Heart right ventricle (tissue), 16 donors: ENCODE measurements around the gene DTX1. TPM values are rescaled to one million over a fixed set of nuclear protein-coding genes. Genes with fewer than 3 reads are reported as not detected.

Experiments used
- ATAC-seq, 8 donors: fragments of 200-7000 bp; cut with Tn5 transposase; one replicate each; pipeline ENCODE4 v1.9.1; 2020; ENCODE audit warnings: mild to moderate bottlenecking in 8 of 8, moderate library complexity in 8 of 8, moderate number of reproducible peaks in 1 of 8
- DNase-seq, 2 donors: peaks; one replicate each; pipeline ENCODE4 v3.0.0-alpha.2; 2020
- H3K27ac ChIP-seq, 10 donors: fragments of 200-600 bp; sonication (generic) in 2 of 10; one replicate each; pipeline versions ENCODE4 v1.5.0 to v1.8.0; 2020 to 2022; ENCODE audit warnings: mild to moderate bottlenecking in 3 of 10
- H3K27me3 ChIP-seq, 7 donors: fragments of 200-600 bp; one replicate each; pipeline ENCODE4 v1.8.0; 2021 to 2022; ENCODE audit warnings: mild to moderate bottlenecking in 2 of 7
- H3K36me3 ChIP-seq, 9 donors: fragments of 200-600 bp; sonication (generic) in 1 of 9; one replicate each; pipeline versions ENCODE4 v1.5.0 to v1.8.0; 2020 to 2022; ENCODE audit warnings: mild to moderate bottlenecking in 2 of 9
- H3K4me1 ChIP-seq, 9 donors: fragments of 200-600 bp; sonication (generic) in 1 of 9; one replicate each; pipeline versions ENCODE4 v1.5.0 to v1.8.0; 2020 to 2022; ENCODE audit warnings: mild to moderate bottlenecking in 4 of 9
- H3K4me3 ChIP-seq, 10 donors: fragments of 200-600 bp; sonication (generic) in 2 of 10; one replicate each; pipeline versions ENCODE4 v1.5.0 to v1.8.0; 2020 to 2022; ENCODE audit warnings: mild to moderate bottlenecking in 7 of 10, moderate library complexity in 2 of 10
- H3K9me3 ChIP-seq, 11 donors: fragments of 200-600 bp in 10 of 11; sonication (generic) in 2 of 11; one replicate each; pipeline versions ENCODE4 v1.5.0 to v1.8.0; 2013 to 2022; ENCODE audit warnings: mild to moderate bottlenecking in 2 of 11, control low read depth in 1 of 11, moderate library complexity in 1 of 11
- WGBS, 2 donors: extraction: QIAGEN DNeasy Blood & Tissue Kit; methylation state at CpG; one replicate each; pipeline ENCODE4 v1.1.7; 2013; ENCODE audit warnings: inconsistent platforms in 1 of 2; 5-methylcytosine and 5-hydroxymethylcytosine counted together
- intact Hi-C, 10 donors: fragments of 100-400 bp; cut with DNase I; formaldehyde crosslinking; loops; one replicate each; pipeline versions ENCODE4 v1.11.1 to v1.14.2; 2022
- polyA plus RNA-seq, 2 donors: library from polyadenylated mRNA; stranded (reverse); fragments of 200-250 nt; gene quantifications; one replicate each; pipeline ENCODE4 v1.2.3, GENCODE V29; 2013
- total RNA-seq, 10 donors: library from RNA; stranded (reverse); fragmentation: NEBNext Ultra II Directional in 3 of 10; extraction: Animal tissue kit (Norgen Biotek cat#: 25700) in 3 of 10; gene quantifications; one replicate each; pipeline versions ENCODE4 v1.2.1 to v1.2.4, GENCODE V29; 2021 to 2023
- TF ChIP-seq, protein P1 (sequence below), 9 donors: fragments of 200-600 bp; sonication (generic) in 2 of 9; IDR thresholded peaks; one replicate each; pipeline versions ENCODE4 v1.5.0 to v1.8.0; 2021 to 2022; ENCODE audit warnings: antibody characterized with exemption in 9 of 9, mild to moderate bottlenecking in 5 of 9, moderate library complexity in 1 of 9
- donor health status: Arrhythmogenic right ventricular cardiomyopathy.
- donor health status: ischemic (EF 13 %, LVEDD 7.1; RV severe dilation, severe dysfunction).
- donor health status: healthy with polysubstance abuse.
- donor health status: DM: no; HTN: yes; CAD: no.
- donor health status: DM: no; HTN: no; CAD: no.
- donor health status: ischemic (EF 25% LVEDD 6.9; RV normal size, moderate dysfunction).
- donor health status: ischemic (EF 25% LVEDD 5.7; RV mildly dilated, moderate dysfunction).
- donor health status: healthy.
- donor health status: DM: yes; HTN: yes; CAD: no.
- donor health status: Ischemic cardiomyopathy.
- donor health status: ischemic (EF 35%, LVEDD 5.7; RV mildly dilated, moderate dysfunction).
- donor health status: nonischemic (EF 11% LVEDD 7.7; RV severe dilation, severe dysfunction).
- donor health status: DM: yes; HTN: yes; CAD: no.
- donor health status: PGD.
- donor health status: ischemic (EF 29% LVEDD 5.4; RV normal size, mild dysfunction).
- donor health status: nonischemic (EF 23%, LVEDD 6.1; RV moderate dilation, normal function).

Gene DTX1
- total and polyA plus RNA-seq, 12 donors = 0.94 to 6.4 (median 1.5) TPM

GRCh38 chr12:113133666-113134065 lies 77.1 kb downstream of the DTX1 start:
- 59 to 70% methylated on average over 3 of the region's 3 CpGs for WGBS, 2 donors
- DNase-seq = no peak
- Histone ChIP-seq H3K36me3 (no peaks in the 10 kb centered on the region), H3K4me3 (no peak overlapping the region), H3K27me3 (peaks cover 0 to 91% (median 62%) of the 10 kb centered on the region in 7 donors), H3K9me3 (no peaks in the 10 kb centered on the region), H3K27ac (no peak overlapping the region), H3K4me1 (peaks cover 0 to 10% (median 0%) of the 10 kb centered on the region in 9 donors)
- TF ChIP-seq, protein P1, sequence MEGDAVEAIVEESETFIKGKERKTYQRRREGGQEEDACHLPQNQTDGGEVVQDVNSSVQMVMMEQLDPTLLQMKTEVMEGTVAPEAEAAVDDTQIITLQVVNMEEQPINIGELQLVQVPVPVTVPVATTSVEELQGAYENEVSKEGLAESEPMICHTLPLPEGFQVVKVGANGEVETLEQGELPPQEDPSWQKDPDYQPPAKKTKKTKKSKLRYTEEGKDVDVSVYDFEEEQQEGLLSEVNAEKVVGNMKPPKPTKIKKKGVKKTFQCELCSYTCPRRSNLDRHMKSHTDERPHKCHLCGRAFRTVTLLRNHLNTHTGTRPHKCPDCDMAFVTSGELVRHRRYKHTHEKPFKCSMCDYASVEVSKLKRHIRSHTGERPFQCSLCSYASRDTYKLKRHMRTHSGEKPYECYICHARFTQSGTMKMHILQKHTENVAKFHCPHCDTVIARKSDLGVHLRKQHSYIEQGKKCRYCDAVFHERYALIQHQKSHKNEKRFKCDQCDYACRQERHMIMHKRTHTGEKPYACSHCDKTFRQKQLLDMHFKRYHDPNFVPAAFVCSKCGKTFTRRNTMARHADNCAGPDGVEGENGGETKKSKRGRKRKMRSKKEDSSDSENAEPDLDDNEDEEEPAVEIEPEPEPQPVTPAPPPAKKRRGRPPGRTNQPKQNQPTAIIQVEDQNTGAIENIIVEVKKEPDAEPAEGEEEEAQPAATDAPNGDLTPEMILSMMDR (IDR thresholded peaks at IDR 0.05) = no peak
- intact Hi-C loops = no loop called here
- ATAC-seq = no peak

GRCh38 chr12:113134071-113134470 lies 77.5 kb downstream of the DTX1 start:
- Histone ChIP-seq H3K4me1 (peaks cover 0 to 10% (median 0%) of the 10 kb centered on the region in 9 donors), H3K27me3 (peaks cover 0 to 91% (median 62%) of the 10 kb centered on the region in 7 donors), H3K9me3 (no peaks in the 10 kb centered on the region), H3K4me3 (no peak overlapping the region), H3K27ac (no peak overlapping the region), H3K36me3 (no peaks in the 10 kb centered on the region)
- intact Hi-C loops = no loop called here
- DNase-seq (no peak), ATAC-seq (no peak)
- TF ChIP-seq, protein P1 (IDR thresholded peaks at IDR 0.05) = no peak
- WGBS, 2 donors = 66 to 85% methylated on average over 2 of the region's 2 CpGs

DNA sequence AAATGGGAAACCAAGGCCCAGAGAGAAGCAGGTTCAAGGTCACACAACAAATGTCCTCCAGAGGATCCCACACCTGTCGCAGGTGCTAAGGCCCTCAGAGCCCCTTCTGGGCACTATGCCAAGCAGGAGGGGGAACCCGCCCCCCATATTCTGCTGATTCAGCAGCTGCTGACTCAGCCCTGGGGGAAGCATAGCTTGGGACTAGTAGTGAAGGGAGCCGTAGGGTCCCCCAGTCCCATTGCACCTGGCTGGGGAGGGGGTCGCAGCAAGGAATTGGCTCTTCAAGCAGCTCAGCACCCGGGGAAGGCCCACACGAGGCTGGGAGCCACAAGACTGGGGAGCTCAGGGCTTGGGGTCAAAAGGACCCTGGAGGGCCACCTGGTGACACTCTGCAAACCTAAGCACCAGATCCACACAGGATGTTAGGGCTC lies 78.0 kb downstream of the DTX1 start:
- peaks cover 0 to 88% (median 60%) of the 10 kb centered on the region in 7 donors for H3K27me3 ChIP-seq
- TF ChIP-seq, protein P1 (IDR thresholded peaks at IDR 0.05) = no peak
- peaks cover 0 to 10% (median 0%) of the 10 kb centered on the region in 9 donors for H3K4me1 ChIP-seq
- DNase-seq = no peak
- no peak overlapping the region for H3K27ac ChIP-seq
- no peaks in the 10 kb centered on the region for H3K9me3 ChIP-seq
- intact Hi-C loops = no loop called here
- 59 to 62% methylated on average over 6 of the region's 6 CpGs for WGBS, 2 donors
- H3K4me3 ChIP-seq = no peak overlapping the region
- no peak for ATAC-seq
- H3K36me3 ChIP-seq = no peaks in the 10 kb centered on the region

DNA sequence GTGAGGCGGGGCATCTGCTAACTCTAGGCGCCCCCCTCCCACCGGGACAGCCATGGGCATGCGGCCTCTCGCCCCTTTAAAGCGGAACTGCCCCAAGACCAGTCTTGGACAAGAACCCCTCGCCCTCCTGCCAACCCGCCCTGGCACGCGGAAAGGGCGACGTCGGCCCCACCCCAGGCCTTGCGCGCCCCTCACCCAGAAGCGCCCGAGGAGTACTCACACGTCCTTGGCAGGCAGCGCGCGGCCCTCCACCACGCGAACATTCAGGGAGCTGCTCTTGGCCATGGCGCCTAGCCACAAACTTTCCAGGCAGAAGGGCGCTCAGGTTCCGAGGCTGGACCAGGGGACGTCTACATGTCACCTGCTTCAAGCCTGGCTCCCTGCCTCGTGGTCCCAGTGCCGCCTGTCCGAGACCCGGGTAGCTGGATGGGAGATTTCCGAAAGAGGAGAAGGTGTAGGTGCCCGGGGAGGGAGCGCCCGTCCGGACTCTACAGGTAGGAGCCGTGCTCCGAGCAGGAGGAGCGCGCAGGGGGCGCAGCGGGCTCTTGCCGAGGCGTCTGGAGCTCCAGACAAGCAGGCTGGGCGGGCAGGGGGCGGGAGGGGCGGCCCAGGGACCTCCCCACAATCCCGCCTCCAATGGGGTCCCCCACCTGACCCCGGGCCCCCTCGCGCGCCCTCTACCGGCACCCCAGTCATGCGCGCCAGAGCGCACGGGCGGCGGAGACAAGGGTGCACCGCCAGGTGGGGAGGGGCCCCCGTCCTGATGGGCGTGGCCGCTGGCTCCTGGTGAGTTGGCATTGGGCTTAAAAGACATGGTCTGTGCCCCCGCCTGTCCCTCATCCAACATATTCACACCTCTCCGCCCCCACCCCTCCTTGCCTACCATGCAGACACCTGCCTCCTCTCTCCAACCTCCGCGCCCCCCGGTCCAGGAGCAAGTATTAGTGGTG lies 78.9 kb downstream of the DTX1 start, which contains the start of gene RASAL1:
Gene RASAL1 (minus strand): TSS at position 584 of the 950 bp plus-strand sequence. CDS start 299 bp downstream, at position 285.
- WGBS, 2 donors = 3 to 4% methylated on average over 61 to 68 of the region's 68 CpGs
- Histone ChIP-seq H3K9me3 (no peaks in the 10 kb centered on the region), H3K27ac (no peak within 1 kb of the TSS), H3K36me3 (no peaks in the 10 kb centered on the region), H3K27me3 (peaks cover 0 to 80% (median 52%) of the 10 kb centered on the region in 7 donors), H3K4me3 (peak within 1 kb of the TSS in 1 of 10 donors; percentile 14), H3K4me1 (peaks cover 0 to 10% (median 0%) of the 10 kb centered on the region in 9 donors)
- TF ChIP-seq, protein P1 (IDR thresholded peaks at IDR 0.05) = peak in 5 of 9 donors; percentile 8 to 44 (median 31)
- ATAC-seq (no peak), DNase-seq (no peak)
- intact Hi-C loops = no loop called here
